Fibroblast of gingiva (primary cell): ENCODE measurements around the gene GRK5.

Source experiments
- DNase-seq: peaks from one replicate; pipeline ENCODE4 v3.0.0-alpha.2; 2011; ENCODE audit warnings: low read depth

The GRK5 gene

DNA sequence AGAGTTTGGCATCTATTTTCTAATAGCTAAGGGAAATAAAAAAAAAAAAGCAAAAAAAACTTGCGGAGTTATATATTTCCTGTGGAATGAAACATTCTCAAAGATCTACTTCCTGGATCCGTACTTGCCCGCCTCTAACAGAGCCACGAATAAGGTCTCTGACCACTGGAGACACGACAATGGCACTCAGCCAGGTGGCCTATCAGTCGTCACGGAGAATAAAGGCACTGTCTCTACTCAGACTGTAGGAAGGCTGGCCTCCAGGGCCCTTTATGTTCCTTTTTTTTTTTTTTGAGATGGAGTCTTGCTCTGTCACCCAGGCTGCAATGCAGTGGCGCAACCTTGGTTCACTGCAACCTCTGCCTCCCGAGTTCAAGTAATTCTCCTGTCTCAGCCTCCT, 276.5 kb downstream of the GRK5 start:
- DNase-seq = no peak

- no peak for DNase-seq
Measured at GRCh38 chr10:119488675-119489074, 281.3 kb downstream of the GRK5 start.

- no peak for DNase-seq
Measured at GRCh38 chr10:119489991-119490326, 282.6 kb downstream of the GRK5 start.

DNA sequence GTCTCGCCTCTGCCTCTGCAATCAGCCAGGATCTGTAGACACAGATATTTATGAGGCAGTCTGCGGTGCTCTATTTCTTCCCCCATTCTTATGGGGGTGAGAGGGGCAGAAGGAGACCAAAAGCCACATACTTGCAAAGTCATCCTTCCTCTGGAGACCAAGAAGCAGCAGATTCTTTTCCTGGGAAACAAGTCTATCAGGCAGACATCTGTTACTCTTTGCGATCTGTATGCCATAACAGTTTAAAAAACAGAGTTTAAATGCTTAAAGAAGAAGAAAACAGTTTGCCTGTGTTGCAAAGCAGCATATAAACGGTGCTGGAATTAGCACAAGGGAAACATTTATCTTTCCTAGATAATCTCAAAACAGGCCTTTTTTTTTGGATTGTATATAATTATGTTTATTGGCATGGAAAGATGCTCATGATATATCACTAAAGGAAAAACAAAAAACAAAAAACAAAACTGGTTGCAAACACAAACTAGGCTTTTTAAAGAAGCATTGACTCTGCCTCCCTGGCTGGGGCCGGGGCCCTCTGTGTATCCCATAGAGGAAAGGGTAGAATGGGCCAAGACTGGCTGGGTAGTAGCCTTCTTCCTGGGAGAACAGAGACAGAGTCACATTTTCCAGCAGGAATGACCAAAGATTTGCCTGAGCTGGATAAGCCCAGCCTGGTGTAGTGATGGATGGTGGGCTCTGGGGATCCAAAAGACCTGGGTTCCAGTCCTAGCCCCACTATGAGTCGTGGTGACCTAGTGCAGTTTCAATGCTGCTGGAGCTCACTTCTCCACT, 284.8 kb downstream of the GRK5 start:
- no peak for DNase-seq

DNA sequence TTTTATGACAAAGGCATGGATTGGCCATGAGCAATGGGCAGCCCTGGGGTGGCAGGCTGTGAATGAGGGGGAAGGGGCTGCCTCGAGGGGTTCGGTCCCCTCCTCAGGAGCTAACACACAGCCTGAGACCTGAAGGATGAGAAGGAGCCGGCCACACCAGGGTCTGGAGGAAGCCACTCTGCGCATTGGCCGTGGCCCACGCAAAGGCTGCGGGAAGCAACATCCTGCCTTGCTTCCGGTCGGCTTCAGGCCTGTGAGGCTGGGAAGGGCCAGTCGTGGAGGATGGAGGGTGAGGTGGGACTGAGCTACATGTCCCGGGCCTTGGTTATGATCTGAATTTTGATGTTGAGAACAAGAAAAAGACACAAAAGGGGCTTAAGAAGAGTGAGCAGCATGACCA, 285.8 kb downstream of the GRK5 start:
- no peak for DNase-seq

- peak; percentile 61 for DNase-seq
Measured at GRCh38 chr10:119494236-119495020, 287.1 kb downstream of the GRK5 start.

DNA sequence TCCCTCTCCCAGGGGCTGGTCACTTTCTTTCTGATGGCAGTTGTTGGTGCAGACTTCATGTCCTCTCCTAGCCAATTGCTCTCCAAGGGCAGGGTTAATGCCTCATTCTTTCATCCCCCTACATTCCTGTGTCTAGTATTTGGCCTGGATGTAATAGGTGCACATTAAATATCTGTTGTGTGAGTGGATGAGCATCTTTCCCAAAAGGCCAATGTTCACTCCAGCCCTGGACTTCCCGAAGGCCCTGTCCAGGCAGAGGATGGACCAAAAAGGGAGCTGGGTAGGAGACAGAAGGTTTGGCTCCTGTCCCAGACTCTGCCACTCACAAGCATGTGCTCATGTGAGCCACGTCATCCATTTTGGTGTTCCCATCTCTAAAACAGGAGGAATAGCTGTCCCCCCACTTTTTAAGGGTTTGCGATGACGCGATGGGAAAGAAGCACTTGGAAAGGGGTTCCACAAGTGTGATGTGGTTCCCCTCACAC, 287.7 kb downstream of the GRK5 start:
- no peak for DNase-seq

DNA sequence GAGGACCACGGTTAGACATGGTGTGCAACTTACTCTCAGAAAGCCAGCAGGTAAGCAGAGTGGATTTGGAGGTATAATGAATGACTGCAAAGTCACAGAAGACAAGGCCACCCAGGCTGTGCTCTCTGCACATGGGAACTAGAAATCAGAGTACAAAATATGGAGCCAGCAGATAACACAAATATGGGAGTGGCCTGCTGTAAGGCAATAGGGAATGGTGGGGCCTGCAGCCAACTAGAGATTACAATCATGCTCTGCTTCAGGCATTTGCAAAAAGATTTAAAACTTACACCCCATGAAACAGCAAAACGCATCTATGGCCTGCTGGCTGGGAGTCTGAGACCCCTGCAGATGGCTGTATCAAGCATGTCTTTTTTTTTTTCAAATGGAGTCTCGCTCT, 288.2 kb downstream of the GRK5 start:
- no peak for DNase-seq

DNA sequence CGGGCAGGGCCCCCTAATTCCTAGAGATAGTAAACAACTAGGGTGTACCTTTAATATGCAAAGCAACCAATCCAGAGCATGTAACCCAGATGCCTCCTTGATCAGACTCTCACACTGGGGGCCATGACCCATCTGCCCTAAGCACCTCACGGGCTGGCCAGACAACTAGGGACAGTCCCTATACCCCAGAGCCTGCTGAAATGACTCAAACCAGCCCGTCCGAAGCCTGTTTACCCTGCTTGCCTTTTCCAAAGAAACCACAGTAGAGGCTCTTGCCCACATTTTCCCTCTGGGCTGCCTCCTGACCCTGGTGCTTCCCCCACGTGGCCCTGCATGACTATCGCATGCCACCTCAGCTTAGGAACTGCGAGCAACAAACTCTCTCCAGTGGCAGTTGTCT, 288.9 kb downstream of the GRK5 start:
- no peak for DNase-seq

GRCh38 chr10:119497243-119497642, 289.9 kb downstream of the GRK5 start:
- no peak for DNase-seq

GRCh38 chr10:119498889-119499676, 291.7 kb downstream of the GRK5 start:
- DNase-seq = no peak

DNA sequence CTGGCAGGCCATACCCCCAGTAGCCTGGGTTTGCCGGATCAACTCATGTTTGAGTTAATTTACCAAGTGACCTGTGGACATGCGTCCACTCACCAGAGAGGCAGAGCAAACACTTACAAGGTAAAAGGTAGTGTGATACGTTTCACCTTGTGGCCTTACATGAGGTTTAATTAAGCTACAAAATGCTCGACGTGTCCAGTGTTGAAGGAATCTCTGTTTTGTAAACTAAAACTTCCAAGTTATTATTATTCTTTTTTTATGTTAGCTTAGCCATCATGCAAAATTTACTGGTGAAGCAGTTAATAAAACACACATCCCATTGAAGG, 292.3 kb downstream of the GRK5 start:
- DNase-seq = no peak

DNA sequence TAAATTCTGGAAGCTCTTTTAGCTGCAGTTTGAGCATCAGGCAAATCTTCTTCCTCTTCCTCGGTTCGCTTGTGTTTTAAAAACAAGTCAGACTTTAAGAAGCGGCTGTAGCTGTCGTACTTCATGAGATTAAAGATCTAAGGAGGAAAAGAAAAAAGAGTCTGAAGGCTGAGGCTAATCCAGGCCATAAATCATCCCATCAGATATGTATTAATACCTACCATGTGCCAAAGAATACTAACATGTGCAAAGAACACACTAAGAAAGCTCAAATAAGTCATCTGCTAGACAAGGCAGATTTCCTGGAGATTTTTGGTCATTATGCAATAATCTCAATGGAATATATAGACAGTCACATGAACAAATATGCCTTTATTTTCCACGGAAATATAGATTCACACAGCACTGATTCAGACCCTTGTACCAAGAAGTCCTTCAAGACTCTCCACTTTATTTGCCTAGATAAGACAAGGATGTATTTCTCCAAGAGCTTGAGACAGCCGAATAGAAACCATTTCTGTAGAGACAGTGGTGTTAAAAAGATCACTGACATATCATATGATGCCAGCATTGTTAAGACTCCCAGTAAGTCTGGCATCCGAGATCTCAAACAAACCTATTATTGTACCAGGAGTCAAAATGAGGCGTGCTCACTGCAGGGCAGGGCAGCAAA, 292.9 kb downstream of the GRK5 start:
- no peak for DNase-seq

- no peak for DNase-seq
Measured at GRCh38 chr10:119500821-119501220, 293.4 kb downstream of the GRK5 start.

DNA sequence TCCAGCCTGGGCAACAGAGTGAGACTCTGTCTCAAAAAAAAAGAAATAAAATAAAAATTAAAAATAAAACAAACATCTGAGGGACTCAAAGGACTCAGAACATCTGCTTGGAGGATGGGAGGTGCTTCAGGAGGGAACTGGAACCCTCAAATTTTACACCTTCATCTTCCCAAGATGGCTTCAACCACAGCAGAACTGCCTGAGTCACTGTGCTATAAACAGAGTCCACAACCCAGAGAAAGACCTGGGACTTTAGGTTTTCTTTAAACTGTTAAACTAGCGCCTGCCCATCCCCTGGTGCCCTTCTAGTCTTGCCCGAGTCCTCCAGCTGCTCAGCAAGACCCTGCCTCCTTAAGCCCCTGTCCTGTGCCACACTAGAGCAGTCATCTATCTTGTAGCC, 294.3 kb downstream of the GRK5 start:
- DNase-seq = no peak

DNA sequence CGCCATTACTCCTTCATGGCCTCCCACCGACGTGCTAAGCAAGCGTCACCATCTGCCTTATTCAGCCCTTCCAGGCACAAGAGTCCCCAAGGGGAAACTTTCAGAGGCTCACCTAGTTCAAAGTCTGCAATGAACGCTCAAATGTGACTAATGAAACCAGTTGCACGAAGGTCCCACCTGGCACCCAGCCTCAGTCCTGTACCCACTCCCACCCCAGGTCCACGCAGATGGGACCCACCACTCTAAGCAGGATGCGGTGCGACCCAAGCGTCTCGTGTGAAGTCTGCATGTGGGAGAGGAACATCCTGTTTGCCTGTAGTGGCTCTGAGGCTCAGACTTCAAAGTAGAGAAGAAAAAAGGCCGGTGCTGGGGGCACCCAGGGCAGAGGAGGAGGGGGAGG, 294.8 kb downstream of the GRK5 start:
- no peak for DNase-seq

DNA sequence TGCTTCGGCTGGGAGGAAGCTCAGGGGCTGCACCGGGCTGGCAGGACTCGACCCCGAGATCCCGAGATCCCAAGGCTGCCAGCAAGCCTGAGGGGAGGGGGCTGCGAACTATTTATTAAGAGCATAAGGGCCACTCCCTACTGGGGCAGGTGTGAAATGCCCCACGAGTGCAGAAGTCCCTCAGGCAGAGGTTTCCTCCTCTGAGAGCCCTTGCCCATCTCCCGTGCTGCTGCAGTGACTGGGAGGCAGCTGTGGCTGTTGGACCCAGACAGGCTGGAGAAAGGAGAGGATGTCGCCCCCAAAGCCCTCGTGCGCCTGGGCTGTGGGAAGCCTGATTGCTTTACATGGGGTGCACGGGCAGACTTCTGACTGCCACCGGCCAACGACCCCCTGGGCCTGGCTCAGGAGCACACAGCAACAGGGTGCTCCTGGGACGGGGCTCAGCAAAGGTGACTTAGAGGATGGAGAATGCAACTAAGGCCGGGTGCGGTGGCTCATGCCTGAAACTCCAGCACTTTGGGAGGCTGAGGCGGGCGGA, 295.3 kb downstream of the GRK5 start:
- DNase-seq = no peak

- DNase-seq = no peak
Measured at GRCh38 chr10:119503821-119504220, 296.4 kb downstream of the GRK5 start.

GRCh38 chr10:119504651-119505050, 297.3 kb downstream of the GRK5 start:
- DNase-seq = no peak

DNA sequence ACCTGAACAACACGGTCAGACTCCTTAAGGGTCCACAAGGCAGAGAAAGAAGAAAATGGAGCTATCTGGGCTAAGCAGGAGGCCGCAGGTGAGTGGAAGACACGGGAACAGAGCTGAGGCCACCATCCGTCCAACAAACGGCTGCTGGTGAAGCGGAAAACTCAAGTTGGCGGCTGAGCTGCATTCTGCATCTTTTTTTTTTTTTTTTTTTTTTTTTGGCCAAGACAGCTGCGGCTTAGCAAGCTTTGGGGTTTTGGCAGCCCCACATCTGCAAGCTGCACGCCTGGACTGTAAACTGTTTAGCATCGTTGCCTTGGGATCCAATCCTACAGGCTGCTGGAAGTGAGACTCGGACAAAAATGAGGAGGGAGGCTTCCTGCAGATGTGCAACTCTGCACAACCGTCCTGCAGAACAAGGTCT, 297.8 kb downstream of the GRK5 start:
- no peak for DNase-seq
